ENCODE measurements around the gene APOBEC3F. TPM values are rescaled to one million over a fixed set of nuclear protein-coding genes. Genes with fewer than 3 reads are reported as not detected.
A peak's percentile ranks its signal among the peaks of the same experiment; 100 is the strongest.

Gene APOBEC3F
- total and polyA plus RNA-seq, 9 donors: 7.4 to 51.4 (median 30.2) TPM

DNA sequence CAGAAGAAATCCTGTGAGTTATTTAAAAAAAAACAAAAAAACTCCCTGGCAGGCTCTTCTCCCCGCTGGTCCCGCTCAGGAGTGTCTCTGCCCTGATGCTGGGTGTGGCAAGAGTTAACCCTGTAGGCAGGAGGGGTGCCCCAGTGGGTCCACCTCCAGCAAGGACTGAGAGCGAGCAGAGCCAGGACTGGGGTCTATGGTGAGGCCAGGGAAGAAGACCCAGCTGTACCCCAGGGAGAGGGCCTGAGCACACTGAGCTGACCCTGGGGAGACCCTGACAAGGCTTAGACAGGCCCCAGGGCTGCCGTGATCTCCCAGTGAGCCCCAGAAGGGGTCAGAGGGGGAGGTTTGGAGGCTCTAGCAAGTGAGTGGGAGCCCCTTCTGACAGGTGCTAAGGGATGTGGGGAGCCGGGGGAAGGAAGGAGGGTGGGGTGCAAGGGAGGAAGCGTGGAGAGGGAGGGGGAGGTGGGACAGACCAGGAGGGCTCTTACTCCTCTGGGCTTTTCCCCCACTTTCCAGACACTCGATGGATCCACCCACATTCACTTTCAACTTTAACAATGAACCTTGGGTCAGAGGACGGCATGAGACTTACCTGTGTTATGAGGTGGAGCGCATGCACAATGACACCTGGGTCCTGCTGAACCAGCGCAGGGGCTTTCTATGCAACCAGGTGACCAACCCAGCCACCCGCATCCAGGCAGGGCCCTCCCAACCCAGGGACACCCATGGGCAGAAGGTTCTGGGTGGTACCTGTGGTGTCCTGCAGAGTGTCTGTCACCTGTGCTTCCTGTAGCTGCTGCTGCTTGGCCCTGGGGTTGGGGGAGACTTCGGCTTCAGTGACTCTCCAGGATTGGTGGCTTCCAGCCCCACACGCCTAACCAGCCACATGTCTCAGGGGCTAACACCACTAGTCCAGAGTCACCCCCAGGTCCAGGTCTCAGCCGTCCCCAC, 42.8 kb downstream of the APOBEC3F start:
- 81 to 87% (median 84%) methylated on average over 13 to 14 of the region's 14 CpGs for WGBS, 3 donors
- H3K27me3 ChIP-seq: no peaks in the 10 kb centered on the region
- H3K4me3 ChIP-seq: no peak overlapping the region
- peaks cover 1% of the 10 kb centered on the region for H3K4me1 ChIP-seq (ENCODE audit: insufficient read depth)
- H3K9me3 ChIP-seq: no peaks in the 10 kb centered on the region
- TF ChIP-seq, protein P1, sequence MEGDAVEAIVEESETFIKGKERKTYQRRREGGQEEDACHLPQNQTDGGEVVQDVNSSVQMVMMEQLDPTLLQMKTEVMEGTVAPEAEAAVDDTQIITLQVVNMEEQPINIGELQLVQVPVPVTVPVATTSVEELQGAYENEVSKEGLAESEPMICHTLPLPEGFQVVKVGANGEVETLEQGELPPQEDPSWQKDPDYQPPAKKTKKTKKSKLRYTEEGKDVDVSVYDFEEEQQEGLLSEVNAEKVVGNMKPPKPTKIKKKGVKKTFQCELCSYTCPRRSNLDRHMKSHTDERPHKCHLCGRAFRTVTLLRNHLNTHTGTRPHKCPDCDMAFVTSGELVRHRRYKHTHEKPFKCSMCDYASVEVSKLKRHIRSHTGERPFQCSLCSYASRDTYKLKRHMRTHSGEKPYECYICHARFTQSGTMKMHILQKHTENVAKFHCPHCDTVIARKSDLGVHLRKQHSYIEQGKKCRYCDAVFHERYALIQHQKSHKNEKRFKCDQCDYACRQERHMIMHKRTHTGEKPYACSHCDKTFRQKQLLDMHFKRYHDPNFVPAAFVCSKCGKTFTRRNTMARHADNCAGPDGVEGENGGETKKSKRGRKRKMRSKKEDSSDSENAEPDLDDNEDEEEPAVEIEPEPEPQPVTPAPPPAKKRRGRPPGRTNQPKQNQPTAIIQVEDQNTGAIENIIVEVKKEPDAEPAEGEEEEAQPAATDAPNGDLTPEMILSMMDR (IDR thresholded peaks at IDR 0.05): no peak
- no peak for TF ChIP-seq EP300 (IDR thresholded peaks at IDR 0.05)
- no peak for TF ChIP-seq POLR2A (IDR thresholded peaks at IDR 0.05)
- no peak overlapping the region for H3K27ac ChIP-seq
- intact Hi-C loops (cut with DNase I): no loop called here
- H3K36me3 ChIP-seq: no peaks in the 10 kb centered on the region
- DNase-seq: no peak

DNA sequence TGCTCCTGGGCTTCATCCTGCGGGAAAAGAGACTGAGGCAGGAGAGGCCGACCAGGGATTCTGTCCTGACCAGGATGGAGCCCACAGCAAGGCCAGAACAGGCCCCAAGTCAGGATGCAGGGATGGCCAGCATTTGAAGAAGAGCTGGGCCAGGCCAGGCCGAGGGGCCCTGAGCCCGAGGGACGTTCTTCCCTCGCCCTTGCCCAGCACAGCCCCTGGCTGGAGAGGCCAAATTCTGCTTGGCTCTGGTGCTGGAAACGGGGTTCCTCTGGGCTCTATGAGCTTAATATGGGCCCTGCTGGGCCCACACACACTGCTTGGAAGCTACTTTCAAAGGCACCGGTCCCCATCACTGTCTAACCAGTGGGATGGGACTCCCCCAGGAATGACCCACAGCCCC, 44.0 kb downstream of the APOBEC3F start:
- 88 to 89% (median 88%) methylated on average over 8 of the region's 8 CpGs for WGBS, 3 donors
- intact Hi-C loops (cut with DNase I): no loop called here

GRCh38 chr22:39087098-39087497, 46.4 kb downstream of the APOBEC3F start:
- Histone ChIP-seq H3K4me1 (ENCODE audit: insufficient read depth) (no peaks in the 10 kb centered on the region), H3K4me3 (no peak overlapping the region), H3K9me3 (no peaks in the 10 kb centered on the region), H3K27me3 (no peaks in the 10 kb centered on the region), H3K36me3 (no peaks in the 10 kb centered on the region), H3K27ac (no peak overlapping the region)
- no peak for TF ChIP-seq POLR2A (IDR thresholded peaks at IDR 0.05)
- TF ChIP-seq EP300 (IDR thresholded peaks at IDR 0.05): no peak
- TF ChIP-seq, protein P1 (IDR thresholded peaks at IDR 0.05): no peak
- no peak for DNase-seq
- 87 to 93% (median 93%) methylated on average over 6 of the region's 6 CpGs for WGBS, 3 donors
- intact Hi-C loops (cut with DNase I): no loop called here

More for the DNA sequence above, 44.0 kb downstream of the APOBEC3F start:
- no peak for DNase-seq
- H3K4me1 ChIP-seq (ENCODE audit: insufficient read depth): no peaks in the 10 kb centered on the region
- H3K36me3 ChIP-seq: no peaks in the 10 kb centered on the region
- no peak overlapping the region for H3K4me3 ChIP-seq
- no peak overlapping the region for H3K27ac ChIP-seq
- TF ChIP-seq EP300 (IDR thresholded peaks at IDR 0.05) (no peak), POLR2A (IDR thresholded peaks at IDR 0.05) (no peak)
- TF ChIP-seq, protein P1 (IDR thresholded peaks at IDR 0.05): no peak
- no peaks in the 10 kb centered on the region for H3K27me3 ChIP-seq
- no peaks in the 10 kb centered on the region for H3K9me3 ChIP-seq

DNA sequence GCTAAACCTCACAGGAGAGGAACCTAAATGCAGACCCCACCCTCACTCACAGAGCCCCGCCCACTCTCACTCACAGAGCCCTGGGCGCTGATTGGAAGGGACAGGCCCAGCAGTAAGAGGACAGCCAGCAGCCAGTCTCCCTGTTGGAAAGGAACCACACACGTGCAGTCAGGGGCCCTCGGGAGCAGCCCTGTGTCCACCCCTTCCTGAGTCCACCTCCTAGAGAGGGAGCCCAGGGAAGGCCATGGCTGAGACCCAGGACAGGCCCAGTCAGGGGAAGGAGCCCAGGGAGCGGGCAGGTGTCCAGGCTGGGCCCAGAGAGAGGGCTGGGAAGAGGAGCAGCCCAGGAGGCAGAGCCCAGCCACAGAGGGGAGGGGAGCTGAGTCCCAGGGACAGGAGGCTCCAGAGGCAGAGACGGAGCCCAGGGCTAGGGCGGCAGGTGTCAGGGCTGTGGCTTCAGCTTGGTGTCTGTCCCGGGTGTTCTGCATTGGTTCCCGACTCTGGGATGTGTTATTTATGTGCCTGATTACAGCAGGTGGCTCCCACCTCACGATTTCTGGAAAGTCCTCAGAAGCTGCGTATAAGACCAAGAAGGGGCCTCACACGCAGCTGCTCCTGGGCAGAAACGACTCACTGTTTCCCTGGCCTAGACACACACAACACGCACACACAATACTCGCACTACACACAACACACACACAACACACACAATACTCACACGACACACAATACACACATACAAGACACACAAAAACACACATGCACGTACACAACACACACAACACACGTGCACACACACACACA, 47.4 kb downstream of the APOBEC3F start:
- 34 to 39% (median 39%) methylated on average over 18 of the region's 18 CpGs for WGBS, 3 donors
- intact Hi-C loops (cut with DNase I): no loop called here
- Histone ChIP-seq H3K36me3 (no peaks in the 10 kb centered on the region), H3K9me3 (no peaks in the 10 kb centered on the region), H3K27me3 (no peaks in the 10 kb centered on the region), H3K27ac (no peak overlapping the region), H3K4me3 (no peak overlapping the region), H3K4me1 (ENCODE audit: insufficient read depth) (no peaks in the 10 kb centered on the region)
- TF ChIP-seq POLR2A (IDR thresholded peaks at IDR 0.05): no peak
- TF ChIP-seq EP300 (IDR thresholded peaks at IDR 0.05): no peak
- TF ChIP-seq, protein P1 (IDR thresholded peaks at IDR 0.05): no peak
- peak; percentile 49 to 78 (median 64) for DNase-seq
